ENCODE measurements around the gene SMAD7. TPM values are rescaled to one million over a fixed set of nuclear protein-coding genes. Genes with fewer than 3 reads are reported as not detected.

SMAD7 gene
- total RNA-seq, 4 donors from 2014 or later = 41.2 to 76.0 (median 55.2) TPM

DNA sequence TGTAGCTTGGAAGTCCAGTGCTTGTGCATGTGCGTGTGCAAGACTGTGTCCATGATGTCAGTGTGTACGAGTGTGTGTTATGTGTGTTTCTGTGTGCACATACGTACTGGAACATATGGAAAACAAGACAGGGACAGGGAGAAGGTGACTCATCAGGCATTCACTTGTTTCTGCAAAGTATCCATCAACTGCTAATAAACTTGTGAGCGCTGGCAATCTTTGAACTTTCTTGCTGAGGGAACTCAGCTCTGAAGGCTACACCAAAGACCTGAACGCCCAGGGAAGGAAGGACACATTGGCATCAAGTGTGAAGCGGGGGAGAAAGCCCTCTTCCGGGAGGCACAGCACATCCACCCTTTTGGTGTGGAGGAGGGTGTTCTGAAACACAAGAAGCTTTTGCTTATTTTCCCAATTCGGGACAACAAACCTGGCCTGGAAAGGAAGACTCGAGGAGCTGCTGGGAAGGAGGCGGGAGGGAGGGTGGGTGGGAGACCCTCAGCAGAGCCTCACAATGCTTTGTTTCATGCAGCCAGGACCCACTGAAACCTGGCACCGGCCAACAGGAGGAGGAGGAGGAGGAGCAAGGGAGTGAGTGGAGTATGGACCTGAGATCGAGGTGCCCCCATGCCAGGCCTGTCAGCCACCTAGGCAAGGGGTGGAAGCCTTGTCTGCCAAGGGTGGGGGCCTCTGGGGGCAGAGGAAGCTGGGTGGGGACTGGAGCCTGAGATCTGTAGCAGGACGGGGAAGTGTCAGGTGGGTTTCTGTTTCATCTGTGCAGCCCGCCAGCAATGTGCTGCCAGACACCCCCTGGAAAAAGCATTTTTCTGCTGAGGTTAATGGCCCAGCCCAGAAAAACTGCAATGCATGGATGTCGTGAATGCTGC is 26.8 kb downstream of the SMAD7 start:
- H3K9me3 ChIP-seq = no peaks in the 10 kb centered on the region
- peaks cover 8 to 90% (median 56%) of the 10 kb centered on the region in 3 donors for H3K4me1 ChIP-seq
- WGBS, 2 donors (ENCODE audit: low coverage in 1 of 2) = 42 to 68% methylated on average over 2 to 10 of the region's 15 CpGs

GRCh38 chr18:48922801-48923730 is 27.7 kb downstream of the SMAD7 start:
- Histone ChIP-seq H3K27me3 (no peaks in the 10 kb centered on the region), H3K4me3 (peak overlapping the region; percentile 4 to 51), H3K9me3 (no peaks in the 10 kb centered on the region), H3K27ac (peak overlapping the region in 3 of 4 donors; percentile 71 to 98 (median 83)), H3K36me3 (peaks cover 0 to 17% of the 10 kb centered on the region in 2 donors), H3K4me1 (peaks cover 4 to 81% (median 47%) of the 10 kb centered on the region in 3 donors)
- TF ChIP-seq POLR2AphosphoS5 (IDR thresholded peaks at IDR 0.05) (no peak), CTCF (IDR thresholded peaks at IDR 0.05) (peak in 1 of 4 experiments; percentile 11), EP300 (IDR thresholded peaks at IDR 0.05) (no peak), POLR2A (IDR thresholded peaks at IDR 0.05) (no peak)
- 20 to 64% methylated on average over 3 to 4 of the region's 21 CpGs for WGBS, 2 donors (ENCODE audit: low coverage in 1 of 2)
- peak; percentile 64 for ATAC-seq

More for the DNA sequence above, 26.8 kb downstream of the SMAD7 start:
- no peaks in the 10 kb centered on the region for H3K27me3 ChIP-seq
- peak overlapping the region in 1 of 2 donors; percentile 51 for H3K4me3 ChIP-seq
- peaks cover 0 to 17% of the 10 kb centered on the region in 2 donors for H3K36me3 ChIP-seq
- H3K27ac ChIP-seq = peak overlapping the region in 3 of 4 donors; percentile 71 to 98 (median 83)
- ATAC-seq = no peak
- TF ChIP-seq CTCF (IDR thresholded peaks at IDR 0.05) (no peak), POLR2AphosphoS5 (IDR thresholded peaks at IDR 0.05) (no peak), EP300 (IDR thresholded peaks at IDR 0.05) (no peak), POLR2A (IDR thresholded peaks at IDR 0.05) (no peak)

DNA sequence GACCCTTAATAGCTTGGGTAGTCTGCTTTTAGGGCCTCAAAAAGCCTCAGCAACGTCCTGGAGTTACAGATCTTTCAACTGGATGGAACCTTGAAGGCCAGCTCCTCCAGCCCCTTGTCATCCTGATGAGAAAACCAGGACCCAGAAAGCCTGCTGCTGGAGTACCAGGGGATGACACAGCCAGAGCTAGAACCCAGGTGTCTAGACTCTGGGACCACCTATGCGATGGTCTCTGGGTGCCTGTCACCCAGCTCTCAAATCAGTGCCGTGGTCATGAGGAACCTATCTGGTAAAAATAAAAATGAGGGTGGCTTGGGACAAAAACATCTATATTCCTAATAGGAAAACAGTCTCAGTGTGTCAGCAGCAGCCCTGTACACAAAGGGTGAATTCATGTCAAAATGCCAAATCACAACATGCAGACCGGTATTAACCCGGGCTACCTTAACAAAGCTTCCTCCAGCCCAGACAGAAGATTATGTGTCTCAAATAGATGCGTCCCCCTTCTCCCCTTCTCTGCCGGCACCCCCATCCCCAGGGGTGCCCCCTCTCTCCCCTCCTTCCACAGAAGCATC is 28.5 kb downstream of the SMAD7 start:
- Histone ChIP-seq H3K4me3 (peak overlapping the region in 1 of 2 donors; percentile 51), H3K4me1 (peaks cover 4 to 74% (median 39%) of the 10 kb centered on the region in 3 donors), H3K9me3 (no peaks in the 10 kb centered on the region), H3K27me3 (no peaks in the 10 kb centered on the region), H3K36me3 (peaks cover 0 to 17% of the 10 kb centered on the region in 2 donors), H3K27ac (peak overlapping the region in 3 of 4 donors; percentile 71 to 98 (median 83))
- ATAC-seq = no peak
- no peak for TF ChIP-seq POLR2AphosphoS5 (IDR thresholded peaks at IDR 0.05)
- no peak for TF ChIP-seq POLR2A (IDR thresholded peaks at IDR 0.05)
- no peak for TF ChIP-seq EP300 (IDR thresholded peaks at IDR 0.05)
- TF ChIP-seq CTCF (IDR thresholded peaks at IDR 0.05) = no peak
- WGBS, 2 donors (ENCODE audit: low coverage in 1 of 2) = 17 to 30% methylated on average over 4 of the region's 7 CpGs

- ATAC-seq = no peak
- TF ChIP-seq EP300 (IDR thresholded peaks at IDR 0.05) = no peak
- TF ChIP-seq POLR2AphosphoS5 (IDR thresholded peaks at IDR 0.05) = no peak
- TF ChIP-seq POLR2A (IDR thresholded peaks at IDR 0.05) = no peak
- TF ChIP-seq CTCF (IDR thresholded peaks at IDR 0.05) = no peak
- Histone ChIP-seq H3K27me3 (no peaks in the 10 kb centered on the region), H3K9me3 (no peaks in the 10 kb centered on the region), H3K4me1 (peaks cover 4 to 66% (median 34%) of the 10 kb centered on the region in 3 donors), H3K27ac (peak overlapping the region in 3 of 4 donors; percentile 71 to 98 (median 83)), H3K4me3 (no peak overlapping the region), H3K36me3 (peaks cover 0 to 17% of the 10 kb centered on the region in 2 donors)
- 63 to 83% methylated on average over 6 to 8 of the region's 34 CpGs for WGBS, 2 donors (ENCODE audit: low coverage in 1 of 2)
These were observed 29.2 kb downstream of the SMAD7 start for GRCh38 chr18:48921305-48922225.
